HCT116 (cell line): ENCODE data around the gene PDCD1LG2. TPM values are rescaled to one million over a fixed set of nuclear protein-coding genes. Genes with fewer than 3 reads are reported as not detected.

Experiments
- ATAC-seq: fragments of 200-7000 bp; cut with Tn5 transposase; 2 replicates; pipeline ENCODE4 v1.9.1; 2020; ENCODE audit warnings: mild to moderate bottlenecking, moderate library complexity
- BruUV-seq: library from RNA; stranded (reverse); fragments of 400-500 nt; replicated peaks from 2 replicates; lab custom pipeline; 2021; lab: Mats Ljungman, UMichigan
- CTCF ChIA-PET: fragments of 300-600 bp; sonication (Branson Sonifier 250); formaldehyde crosslinking; loops from one replicate; lab custom pipeline; 2021; ENCODE audit warnings: antibody characterized with exemption; lab: Charles Lee
- POLR2A ChIA-PET: fragments of 300-600, 350-600 bp; sonication (Branson Sonifier 250); formaldehyde crosslinking; loops from one replicate; lab custom pipeline; 2021; ENCODE audit warnings: antibody characterized with exemption; lab: Charles Lee
- RAD21 ChIA-PET, 2 experiments: fragments of 300-600 bp; sonication (Branson Sonifier 250); formaldehyde crosslinking; loops; one replicate each; lab custom pipeline; 2023; ENCODE audit warnings: low total read pairs in 2 of 2; ENCODE audit not compliant: uncharacterized antibody in 2 of 2, unreplicated experiment in 2 of 2, low non-redundant PET in 1 of 2; lab: Charles Lee
- DNase-seq: peaks from one replicate; pipeline ENCODE4 v3.0.0-alpha.2; 2010; ENCODE audit warnings: low read depth, low spot score
- H2AFZ ChIP-seq: fragments of 200-600 bp; shearing (Covaris generic), sonication (generic); 2 replicates; pipeline ENCODE4 v1.6.1; 2017; ENCODE audit warnings: low read depth, mixed run types, mixed read lengths, antibody characterized with exemption, low read length; ENCODE audit not compliant: poor library complexity, severe bottlenecking
- H3K27ac ChIP-seq: 2 replicates; pipeline ENCODE4 v1.5.1; 2012; ENCODE audit warnings: low read depth, low read length
- H3K27me3 ChIP-seq: fragments of 200-600 bp; sonication (generic); 2 replicates; pipeline ENCODE4 v1.6.1; 2016; ENCODE audit warnings: mixed run types, low read length, mixed read lengths; ENCODE audit not compliant: insufficient read depth
- H3K36me3 ChIP-seq, 2 experiments: fragments of 200-500 bp in 1 of 2; fragments of 200-600 bp in 1 of 2; sonication (Bioruptor generic) in 1 of 2; sonication (generic) in 1 of 2; 2 replicates each; pipeline versions ENCODE4 v1.5.1 to v1.6.1; 2014 to 2016; ENCODE audit warnings: low read length in 2 of 2, inconsistent platforms in 1 of 2, mixed read lengths in 1 of 2, mixed run types in 1 of 2; ENCODE audit not compliant: insufficient read depth in 2 of 2, control insufficient read depth in 1 of 2
- H3K4me1 ChIP-seq, 2 experiments: fragments of 200-600 bp in 1 of 2; sonication (generic) in 1 of 2; 2 replicates each; pipeline versions ENCODE4 v1.5.1 to v1.6.1; 2012 to 2017; ENCODE audit warnings: low read length in 2 of 2, inconsistent platforms in 1 of 2, mild to moderate bottlenecking in 1 of 2, mixed read lengths in 1 of 2, mixed run types in 1 of 2, moderate library complexity in 1 of 2; ENCODE audit not compliant: insufficient read depth in 2 of 2, control insufficient read depth in 1 of 2
- H3K4me2 ChIP-seq: fragments of 200-600 bp; sonication (generic); 2 replicates; pipeline ENCODE4 v1.6.1; 2017; ENCODE audit warnings: mixed run types, low read length, mixed read lengths
- H3K4me3 ChIP-seq, 2 experiments: fragments of 200-600 bp in 1 of 2; sonication (generic) in 1 of 2; replicated peaks in 1 of 2; 2 replicates each; pipeline ENCODE4 v1.5.1; 2011 to 2016; ENCODE audit warnings: low read length in 2 of 2, control low read depth in 1 of 2, low read depth in 1 of 2, mild to moderate bottlenecking in 1 of 2, mixed read lengths in 1 of 2, mixed run types in 1 of 2
- H3K79me2 ChIP-seq: fragments of 200-600 bp; sonication (generic); 2 replicates; pipeline ENCODE4 v1.6.1; 2017; ENCODE audit warnings: mild to moderate bottlenecking, mixed run types, low read length, moderate library complexity, mixed read lengths; ENCODE audit not compliant: insufficient read depth
- H3K9ac ChIP-seq: fragments of 200-600 bp; sonication (generic); 2 replicates; pipeline ENCODE4 v1.6.1; 2016; ENCODE audit warnings: low read length, mixed read lengths
- H3K9me2 ChIP-seq: fragments of 200-600 bp; sonication (generic), shearing (Covaris generic); 2 replicates; pipeline ENCODE4 v1.6.1; 2017; ENCODE audit warnings: mixed run types, mild to moderate bottlenecking, moderate library complexity; ENCODE audit not compliant: insufficient read depth
- H3K9me3 ChIP-seq, 2 experiments: fragments of 200-500 bp in 1 of 2; fragments of 200-600 bp in 1 of 2; sonication (Bioruptor generic) in 1 of 2; sonication (generic) in 1 of 2; 2 replicates each; pipeline ENCODE4 v1.6.1; 2014 to 2017; ENCODE audit warnings: low read length in 2 of 2, mixed read lengths in 2 of 2, inconsistent platforms in 1 of 2, low read depth in 1 of 2, mild to moderate bottlenecking in 1 of 2, mixed run types in 1 of 2, moderate library complexity in 1 of 2; ENCODE audit not compliant: control insufficient read depth in 1 of 2, insufficient read depth in 1 of 2
- H4K20me1 ChIP-seq: fragments of 200-600 bp; sonication (generic), shearing (Covaris generic); 2 replicates; pipeline ENCODE4 v1.6.1; 2017; ENCODE audit warnings: mixed run types, mild to moderate bottlenecking, moderate library complexity; ENCODE audit not compliant: insufficient read depth
- ATF3 ChIP-seq: IDR thresholded peaks from 2 replicates; pipeline ENCODE4 v1.6.1; 2012
- CBX3 ChIP-seq: IDR thresholded peaks from 2 replicates; pipeline ENCODE4 v1.6.1; 2012; ENCODE audit warnings: low read depth
- ELF1 ChIP-seq: IDR thresholded peaks from 2 replicates; pipeline ENCODE4 v1.6.1; 2012; ENCODE audit warnings: low read depth, borderline replicate concordance
- EZH2 ChIP-seq: fragments of 200-600 bp; sonication (generic); IDR thresholded peaks from 2 replicates; pipeline ENCODE4 v1.6.1; 2017; ENCODE audit warnings: antibody characterized with exemption, mixed run types
- EZH2phosphoT487 ChIP-seq: fragments of 200-600 bp; IDR thresholded peaks from 2 replicates; pipeline ENCODE4 v1.6.1; 2018; ENCODE audit warnings: antibody characterized with exemption, borderline replicate concordance
- FOSL1 ChIP-seq: IDR thresholded peaks from 2 replicates; pipeline ENCODE4 v1.6.1; 2012; ENCODE audit warnings: low read depth
- JUND ChIP-seq: IDR thresholded peaks from 2 replicates; pipeline ENCODE4 v1.6.1; 2012
- POLR2A ChIP-seq: IDR thresholded peaks from 2 replicates; pipeline ENCODE4 v1.7.0; 2011; ENCODE audit warnings: borderline replicate concordance; ENCODE audit not compliant: insufficient read depth, insufficient read length; ENCODE audit errors: extremely low read depth
- POLR2AphosphoS5 ChIP-seq: IDR thresholded peaks from 2 replicates; pipeline ENCODE4 v1.6.1; 2011; ENCODE audit warnings: mild to moderate bottlenecking, low read depth, low read length, moderate library complexity
- SIN3A ChIP-seq: IDR thresholded peaks from 2 replicates; pipeline ENCODE4 v1.6.1; 2012; ENCODE audit warnings: low read depth
- SP1 ChIP-seq: IDR thresholded peaks from 2 replicates; pipeline ENCODE4 v1.6.1; 2012; ENCODE audit warnings: low read depth
- SRF ChIP-seq: IDR thresholded peaks from 2 replicates; pipeline ENCODE4 v1.6.1; 2012; ENCODE audit warnings: low read depth
- YY1 ChIP-seq: IDR thresholded peaks from 2 replicates; pipeline ENCODE4 v1.6.1; 2011; ENCODE audit warnings: low read length, low read depth, moderate library complexity, mild to moderate bottlenecking; ENCODE audit not compliant: insufficient replicate concordance; ENCODE audit errors: extremely low read depth
- ZFX ChIP-seq: fragments of 450-650 bp; IDR thresholded peaks from 2 replicates; pipeline ENCODE4 v1.6.1; 2017
- ZNF274 ChIP-seq: fragments of 200-500 bp; sonication (Bioruptor generic); IDR thresholded peaks from 2 replicates; pipeline ENCODE4 v1.6.1; 2014; ENCODE audit warnings: mild to moderate bottlenecking, low read depth, low read length, inconsistent platforms
- intact Hi-C: fragments of 100-400 bp; cut with micrococcal nuclease; formaldehyde crosslinking; loops from 2 replicates; pipeline ENCODE4 v1.10.0; 2022
- total RNA-seq: library from RNA; stranded (reverse); gene quantifications from one replicate; pipeline ENCODE4 v1.2.1, GENCODE V29; 2021; ENCODE audit not compliant: unreplicated experiment
- TF ChIP-seq, protein P1 (sequence below), 3 experiments: fragments of 200-600 bp in 1 of 3; sonication (generic) in 1 of 3; IDR thresholded peaks in 2 of 3; conservative IDR thresholded peaks in 1 of 3; 2 replicates each; pipeline ENCODE4 v1.5.1; 2012 to 2017; ENCODE audit warnings: low read depth in 2 of 3, low read length in 2 of 3, antibody characterized with exemption in 1 of 3, borderline replicate concordance in 1 of 3, control low read depth in 1 of 3, mild to moderate bottlenecking in 1 of 3, mixed read lengths in 1 of 3, mixed run types in 1 of 3, moderate library complexity in 1 of 3; ENCODE audit not compliant: insufficient read depth in 1 of 3

PDCD1LG2 gene
- total RNA-seq, 1 experiment from 2014 or later, result not detected

GRCh38 chr9:5488221-5489008, 21.9 kb upstream of the PDCD1LG2 start:
- Histone ChIP-seq H3K27ac (no peak overlapping the region), H3K27me3 (no peaks in the 10 kb centered on the region), H3K9ac (no peak overlapping the region), H2AFZ (no peak overlapping the region), H3K4me3 (no peak overlapping the region), H3K9me2 (no peaks in the 10 kb centered on the region), H3K79me2 (no peaks in the 10 kb centered on the region), H3K4me2 (no peak overlapping the region), H4K20me1 (no peaks in the 10 kb centered on the region), H3K9me3 (no peaks in the 10 kb centered on the region)
- intact Hi-C loops, result no loop called here
- no peak for ATAC-seq
- POLR2A ChIA-PET, result no interaction called here
- CTCF ChIA-PET, result no interaction called here
- no TSS peak for BruUV-seq
- RAD21 ChIA-PET, result no interaction called here
- no peak for TF ChIP-seq SIN3A
- TF ChIP-seq YY1, result no peak
- no peak for TF ChIP-seq ZNF274
- no peak for TF ChIP-seq EZH2phosphoT487
- no peak for TF ChIP-seq CBX3
- TF ChIP-seq POLR2A, result no peak
- TF ChIP-seq EZH2, result no peak
- no peak for TF ChIP-seq ATF3
- TF ChIP-seq JUND, result no peak
- TF ChIP-seq SRF, result no peak
- no peak for TF ChIP-seq SP1
- no peak for TF ChIP-seq POLR2AphosphoS5
- no peak for TF ChIP-seq FOSL1
- TF ChIP-seq, protein P1, sequence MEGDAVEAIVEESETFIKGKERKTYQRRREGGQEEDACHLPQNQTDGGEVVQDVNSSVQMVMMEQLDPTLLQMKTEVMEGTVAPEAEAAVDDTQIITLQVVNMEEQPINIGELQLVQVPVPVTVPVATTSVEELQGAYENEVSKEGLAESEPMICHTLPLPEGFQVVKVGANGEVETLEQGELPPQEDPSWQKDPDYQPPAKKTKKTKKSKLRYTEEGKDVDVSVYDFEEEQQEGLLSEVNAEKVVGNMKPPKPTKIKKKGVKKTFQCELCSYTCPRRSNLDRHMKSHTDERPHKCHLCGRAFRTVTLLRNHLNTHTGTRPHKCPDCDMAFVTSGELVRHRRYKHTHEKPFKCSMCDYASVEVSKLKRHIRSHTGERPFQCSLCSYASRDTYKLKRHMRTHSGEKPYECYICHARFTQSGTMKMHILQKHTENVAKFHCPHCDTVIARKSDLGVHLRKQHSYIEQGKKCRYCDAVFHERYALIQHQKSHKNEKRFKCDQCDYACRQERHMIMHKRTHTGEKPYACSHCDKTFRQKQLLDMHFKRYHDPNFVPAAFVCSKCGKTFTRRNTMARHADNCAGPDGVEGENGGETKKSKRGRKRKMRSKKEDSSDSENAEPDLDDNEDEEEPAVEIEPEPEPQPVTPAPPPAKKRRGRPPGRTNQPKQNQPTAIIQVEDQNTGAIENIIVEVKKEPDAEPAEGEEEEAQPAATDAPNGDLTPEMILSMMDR (IDR thresholded peaks at IDR 0.05 in 2 of 3, conservative IDR thresholded peaks at IDR 0.05 in 1 of 3; ENCODE audit: borderline replicate concordance in 1 of 3, insufficient read depth in 1 of 3, low read depth in 2 of 3, low read length in 2 of 3), result no peak
- TF ChIP-seq ELF1, result no peak
- TF ChIP-seq ZFX, result no peak
- TF ChIP-seq, all 23 proteins: peak for 0
- Histone ChIP-seq H3K4me1 (peaks cover 0 to 5% of the 10 kb centered on the region in 2 experiments; a peak in 1 of 4 replicates), H3K36me3 (no peaks in the 10 kb centered on the region)
- no peak for DNase-seq
